Stimulated activated naive CD8-positive, alpha-beta T cell treated with anti-CD3 and anti-CD28 coated beads, Interleukin-15, amount 100 ng/mL, for 72 hours (primary cell): ENCODE data around the gene STX1B.

ENCODE experiments used
- ATAC-seq: fragments of 150-1000 bp; cut with Tn5 transposase; 2 replicates; pipeline ENCODE4 v1.10.0; 2021; ENCODE audit warnings: mild to moderate bottlenecking, moderate library complexity
- DNase-seq, 2 donors: peaks; one replicate each; pipeline ENCODE4 v3.0.0; 2021 to 2022
- H3K27ac Mint-ChIP-seq, 2 donors: one replicate each; pipeline ENCODE4 v1.8.0; 2022; ENCODE audit warnings: mild to moderate bottlenecking in 2 of 2, mixed read lengths in 2 of 2, moderate library complexity in 2 of 2
- H3K27me3 Mint-ChIP-seq: one replicate; pipeline ENCODE4 v1.8.0; 2022; ENCODE audit warnings: mixed read lengths
- H3K4me1 Mint-ChIP-seq: one replicate; pipeline ENCODE4 v1.8.0; 2022; ENCODE audit warnings: mild to moderate bottlenecking, mixed read lengths
- H3K4me3 Mint-ChIP-seq, 2 donors: one replicate each; pipeline ENCODE4 v1.8.0; 2022; ENCODE audit warnings: mild to moderate bottlenecking in 2 of 2, mixed read lengths in 2 of 2, moderate library complexity in 1 of 2
- H3K9me3 Mint-ChIP-seq, 2 donors: one replicate each; pipeline ENCODE4 v1.8.0; 2022; ENCODE audit warnings: mixed read lengths in 2 of 2

The STX1B gene

DNA sequence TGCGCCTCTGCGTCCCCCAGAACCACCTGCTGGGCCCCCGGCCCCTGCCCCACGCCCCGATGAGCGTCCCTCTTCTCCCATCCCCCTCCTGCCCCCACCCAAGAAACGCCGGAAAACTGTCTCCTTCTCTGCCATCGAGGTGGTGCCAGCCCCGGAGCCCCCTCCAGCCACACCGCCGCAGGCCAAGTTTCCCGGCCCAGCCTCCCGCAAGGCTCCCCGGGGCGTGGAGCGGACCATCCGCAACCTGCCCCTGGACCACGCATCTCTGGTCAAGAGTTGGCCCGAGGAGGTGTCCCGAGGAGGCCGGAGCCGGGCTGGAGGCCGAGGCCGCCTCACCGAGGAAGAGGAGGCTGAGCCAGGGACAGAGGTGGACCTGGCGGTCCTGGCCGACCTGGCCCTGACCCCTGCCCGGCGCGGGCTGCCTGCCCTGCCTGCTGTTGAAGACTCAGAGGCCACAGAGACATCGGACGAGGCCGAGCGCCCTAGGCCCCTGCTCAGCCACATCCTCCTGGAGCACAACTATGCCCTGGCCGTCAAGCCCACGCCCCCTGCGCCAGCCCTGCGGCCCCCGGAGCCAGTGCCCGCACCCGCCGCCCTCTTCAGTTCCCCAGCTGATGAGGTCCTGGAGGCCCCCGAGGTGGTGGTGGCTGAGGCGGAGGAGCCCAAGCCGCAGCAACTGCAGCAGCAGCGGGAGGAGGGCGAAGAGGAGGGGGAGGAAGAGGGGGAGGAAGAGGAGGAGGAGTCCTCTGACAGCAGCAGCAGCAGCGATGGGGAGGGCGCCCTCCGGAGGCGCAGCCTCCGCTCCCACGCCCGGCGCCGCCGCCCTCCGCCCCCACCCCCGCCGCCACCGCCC lies 31.0 kb downstream of the STX1B start:
- Mint-ChIP-seq H3K9me3 (no peaks in the 10 kb centered on the region), H3K27me3 (no peaks in the 10 kb centered on the region), H3K4me1 (peaks cover 12% of the 10 kb centered on the region), H3K4me3 (no peak overlapping the region), H3K27ac (no peak overlapping the region)
- ATAC-seq (no peak), DNase-seq (no peak)

DNA sequence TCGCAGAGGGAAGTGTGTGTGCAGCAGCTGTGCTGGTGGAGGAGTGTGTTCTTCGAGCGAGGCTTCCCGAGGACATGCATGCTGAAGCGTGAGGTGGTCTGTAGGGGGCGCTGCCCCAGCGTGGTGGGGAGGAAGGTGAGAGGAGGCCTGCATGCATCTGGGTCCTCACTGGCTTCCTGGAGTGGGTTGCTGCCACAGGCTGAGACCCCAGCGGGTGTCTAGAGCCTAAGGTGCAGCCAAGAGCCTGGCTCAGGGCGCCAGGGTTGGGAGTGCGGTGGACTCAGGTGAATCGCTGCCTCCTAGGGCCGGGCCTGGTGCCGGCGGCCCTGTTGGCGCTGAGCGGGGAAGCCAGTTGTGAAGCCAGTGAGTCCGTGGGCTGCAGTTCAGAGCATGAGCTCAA lies 32.9 kb downstream of the STX1B start:
- no peak for DNase-seq
- H3K4me1 Mint-ChIP-seq: no peaks in the 10 kb centered on the region
- no peaks in the 10 kb centered on the region for H3K9me3 Mint-ChIP-seq
- peak overlapping the region in 1 of 2 donors; percentile 38 for H3K27ac Mint-ChIP-seq
- H3K4me3 Mint-ChIP-seq: no peak overlapping the region
- peak; percentile 36 for ATAC-seq
- H3K27me3 Mint-ChIP-seq: no peaks in the 10 kb centered on the region

DNA sequence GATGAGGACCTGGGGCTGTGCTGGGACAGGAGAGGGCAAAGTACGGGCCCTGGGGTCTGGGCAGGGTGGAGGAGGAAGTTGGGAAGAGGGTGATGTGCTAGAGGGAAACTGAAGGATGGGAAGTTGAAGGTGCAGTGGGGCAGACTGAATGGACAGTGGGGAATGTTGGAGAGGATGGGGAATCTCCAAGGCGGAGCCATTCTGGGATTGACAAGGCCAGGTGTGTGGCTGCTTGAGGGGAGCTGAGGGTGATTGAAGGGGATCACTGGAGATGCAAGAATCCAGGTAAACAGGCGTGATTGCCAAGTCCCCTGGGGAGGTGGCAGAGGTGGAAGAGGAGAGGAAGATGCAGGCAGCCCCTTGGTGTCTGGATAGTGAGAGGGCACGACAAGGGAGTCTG lies 34.0 kb downstream of the STX1B start:
- H3K27ac Mint-ChIP-seq: peak overlapping the region in 1 of 2 donors; percentile 81
- no peaks in the 10 kb centered on the region for H3K9me3 Mint-ChIP-seq
- H3K4me3 Mint-ChIP-seq: no peak overlapping the region
- ATAC-seq: no peak
- DNase-seq: no peak
- H3K4me1 Mint-ChIP-seq: no peaks in the 10 kb centered on the region
- no peaks in the 10 kb centered on the region for H3K27me3 Mint-ChIP-seq

DNA sequence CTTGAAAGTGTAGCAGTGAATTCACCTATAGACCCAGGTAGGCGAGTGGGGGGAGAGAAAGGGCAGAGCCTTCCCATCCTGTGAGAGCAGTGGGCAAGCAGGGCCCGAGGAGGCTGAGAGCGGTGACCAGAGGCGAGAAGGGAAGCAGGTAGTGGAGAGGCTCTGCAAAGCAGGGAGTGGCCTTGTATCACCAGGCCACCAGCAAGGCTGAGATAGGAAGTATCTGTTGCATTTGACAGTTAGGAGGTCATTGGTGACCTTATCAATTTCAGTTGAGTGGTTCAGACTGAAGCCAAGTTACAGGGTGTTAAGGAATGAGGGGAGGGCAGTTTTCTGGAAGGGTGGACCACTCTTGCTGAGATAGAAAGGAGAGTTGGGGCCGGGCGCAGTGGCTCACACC lies 36.1 kb downstream of the STX1B start:
- Mint-ChIP-seq H3K27ac (peak overlapping the region; percentile 1 to 49), H3K9me3 (no peaks in the 10 kb centered on the region), H3K4me3 (no peak overlapping the region), H3K4me1 (no peaks in the 10 kb centered on the region), H3K27me3 (no peaks in the 10 kb centered on the region)
- DNase-seq: no peak
- no peak for ATAC-seq

DNA sequence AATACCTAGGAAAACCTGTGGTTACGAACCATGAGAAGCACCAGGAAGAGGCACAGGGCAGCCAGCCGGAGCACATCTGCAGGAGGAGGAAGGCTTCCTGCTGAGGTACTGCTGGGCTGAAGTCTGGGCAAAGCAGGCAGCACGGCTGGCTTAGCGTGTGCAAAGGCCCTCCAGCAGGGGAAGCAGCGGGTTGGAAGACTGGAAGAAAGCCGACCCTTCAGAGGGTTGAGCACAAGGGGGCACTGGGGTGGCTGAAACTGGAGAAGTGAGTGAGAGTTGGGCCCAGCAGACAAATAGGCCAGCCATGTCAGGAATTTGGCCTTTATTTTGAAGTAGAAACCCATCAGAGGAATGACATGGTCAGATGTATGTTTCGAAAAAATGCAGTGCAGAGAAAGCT lies 37.6 kb downstream of the STX1B start:
- H3K4me1 Mint-ChIP-seq: no peaks in the 10 kb centered on the region
- H3K4me3 Mint-ChIP-seq: no peak overlapping the region
- no peak overlapping the region for H3K27ac Mint-ChIP-seq
- no peaks in the 10 kb centered on the region for H3K9me3 Mint-ChIP-seq
- DNase-seq (no peak), ATAC-seq (no peak)
- no peaks in the 10 kb centered on the region for H3K27me3 Mint-ChIP-seq

DNA sequence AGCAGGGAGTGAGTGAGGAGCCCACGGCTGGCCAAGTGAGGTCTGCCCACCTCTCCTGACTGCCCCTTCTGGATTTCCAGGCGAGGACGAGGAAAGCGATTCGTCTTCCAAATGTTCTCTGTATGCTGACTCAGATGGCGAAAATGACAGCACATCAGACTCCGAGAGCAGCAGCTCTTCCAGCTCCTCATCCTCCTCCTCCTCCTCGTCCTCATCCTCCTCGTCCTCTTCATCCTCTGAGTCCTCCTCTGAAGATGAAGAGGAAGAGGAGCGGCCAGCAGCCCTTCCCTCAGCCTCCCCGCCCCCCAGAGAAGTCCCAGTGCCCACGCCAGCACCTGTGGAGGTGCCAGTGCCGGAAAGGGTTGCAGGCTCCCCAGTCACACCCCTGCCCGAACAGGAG lies 39.1 kb downstream of the STX1B start:
- H3K4me1 Mint-ChIP-seq: peaks cover 2% of the 10 kb centered on the region
- DNase-seq (no peak), ATAC-seq (no peak)
- H3K27me3 Mint-ChIP-seq: no peaks in the 10 kb centered on the region
- H3K9me3 Mint-ChIP-seq: no peaks in the 10 kb centered on the region
- H3K4me3 Mint-ChIP-seq: no peak overlapping the region
- H3K27ac Mint-ChIP-seq: peak overlapping the region in 1 of 2 donors; percentile 54

DNA sequence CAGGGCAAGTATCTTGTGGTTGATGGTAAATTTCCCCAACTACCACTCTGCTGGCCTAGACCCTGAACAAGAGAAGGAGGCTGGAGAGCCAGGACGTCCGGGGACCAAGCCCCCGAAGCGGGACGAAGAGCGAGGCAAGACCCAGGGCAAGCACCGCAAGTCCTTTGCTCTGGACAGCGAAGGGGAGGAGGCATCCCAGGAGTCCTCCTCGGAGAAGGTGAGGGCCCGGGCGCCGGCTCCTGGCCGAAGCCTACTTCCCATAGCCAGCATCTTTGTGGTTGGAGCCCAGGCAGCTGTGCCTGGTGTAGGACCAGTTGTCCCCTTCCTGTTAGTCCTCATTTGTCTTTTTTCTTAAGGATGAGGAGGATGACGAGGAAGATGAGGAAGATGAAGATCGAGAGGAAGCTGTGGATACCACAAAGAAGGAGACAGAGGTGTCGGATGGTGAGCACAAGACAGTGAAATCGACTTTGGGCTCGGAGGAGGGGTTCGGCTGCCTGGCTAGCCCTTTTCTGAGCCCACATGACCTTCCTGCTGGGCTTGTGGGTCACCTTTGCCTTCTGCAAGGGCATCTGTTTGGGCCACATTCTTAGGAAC lies 41.1 kb downstream of the STX1B start:
- no peaks in the 10 kb centered on the region for H3K9me3 Mint-ChIP-seq
- H3K27me3 Mint-ChIP-seq: no peaks in the 10 kb centered on the region
- H3K27ac Mint-ChIP-seq: peak overlapping the region in 1 of 2 donors; percentile 38
- DNase-seq (no peak), ATAC-seq (no peak)
- no peak overlapping the region for H3K4me3 Mint-ChIP-seq
- peaks cover 7% of the 10 kb centered on the region for H3K4me1 Mint-ChIP-seq

DNA sequence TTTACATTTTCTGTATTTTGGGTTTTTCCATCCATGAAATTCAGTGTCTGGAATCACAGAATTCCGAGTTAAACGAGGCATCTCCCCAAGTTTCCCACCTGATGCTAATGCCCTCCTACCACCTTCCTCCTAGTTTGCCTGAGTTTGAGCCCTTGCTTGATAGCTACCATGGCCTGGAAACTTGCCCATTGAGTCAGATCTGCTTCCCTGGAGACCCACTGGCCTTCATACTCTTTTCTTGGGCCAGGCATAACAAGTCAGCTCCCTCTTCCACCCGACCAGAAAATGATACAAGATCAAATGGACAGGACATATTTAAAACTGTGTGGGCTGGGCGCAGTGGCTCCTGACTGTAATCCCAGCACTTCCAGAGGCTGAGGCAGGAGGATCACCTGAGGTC lies 42.6 kb downstream of the STX1B start:
- peaks cover 7% of the 10 kb centered on the region for H3K4me1 Mint-ChIP-seq
- no peak overlapping the region for H3K27ac Mint-ChIP-seq
- no peak for DNase-seq
- no peak overlapping the region for H3K4me3 Mint-ChIP-seq
- no peaks in the 10 kb centered on the region for H3K9me3 Mint-ChIP-seq
- no peak for ATAC-seq
- H3K27me3 Mint-ChIP-seq: no peaks in the 10 kb centered on the region

DNA sequence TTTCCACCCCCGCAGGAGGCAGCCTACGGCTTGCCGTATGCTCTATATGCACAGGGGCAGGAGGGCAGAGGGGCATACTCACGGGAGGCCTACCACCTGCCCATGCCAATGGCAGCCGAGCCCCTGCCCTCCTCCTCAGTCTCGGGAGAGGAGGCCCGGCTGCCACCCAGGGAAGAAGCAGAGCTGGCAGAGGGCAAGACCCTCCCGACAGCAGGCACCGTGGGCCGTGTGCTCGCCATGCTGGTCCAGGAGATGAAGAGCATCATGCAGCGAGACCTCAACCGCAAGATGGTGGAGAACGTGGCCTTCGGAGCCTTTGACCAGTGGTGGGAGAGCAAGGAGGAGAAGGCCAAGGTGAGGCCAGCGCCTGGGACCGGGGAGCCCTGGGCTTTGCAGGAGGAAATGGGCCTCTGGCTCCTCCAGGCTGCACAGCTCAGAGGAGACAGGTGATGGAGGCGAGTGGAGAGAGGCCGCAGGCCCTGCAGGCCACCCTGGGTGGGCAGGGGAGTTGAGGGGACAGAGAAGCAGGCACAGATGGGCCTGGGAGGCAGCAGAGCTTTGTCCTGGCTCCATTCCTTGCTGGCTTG lies 44.3 kb downstream of the STX1B start:
- DNase-seq (no peak), ATAC-seq (peak; percentile 5)
- no peaks in the 10 kb centered on the region for H3K27me3 Mint-ChIP-seq
- H3K27ac Mint-ChIP-seq: peak overlapping the region in 1 of 2 donors; percentile 14
- peaks cover 7% of the 10 kb centered on the region for H3K4me1 Mint-ChIP-seq
- H3K9me3 Mint-ChIP-seq: no peaks in the 10 kb centered on the region
- H3K4me3 Mint-ChIP-seq: no peak overlapping the region

DNA sequence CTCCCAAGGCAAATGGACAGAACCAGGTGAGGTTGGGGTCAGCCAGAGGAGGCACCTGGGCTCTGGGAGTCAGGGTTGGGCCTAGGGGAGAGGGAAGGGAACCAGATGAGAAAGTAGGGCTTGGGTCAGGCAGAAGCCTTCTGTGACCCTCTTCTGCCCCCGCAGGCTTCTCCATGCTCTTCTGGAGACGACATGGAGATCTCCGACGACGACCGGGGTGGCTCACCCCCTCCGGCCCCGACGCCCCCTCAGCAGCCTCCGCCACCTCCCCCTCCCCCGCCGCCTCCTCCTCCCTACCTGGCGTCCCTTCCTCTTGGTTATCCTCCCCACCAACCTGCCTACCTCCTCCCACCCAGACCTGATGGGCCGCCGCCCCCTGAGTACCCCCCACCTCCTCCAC lies 45.0 kb downstream of the STX1B start:
- peak; percentile 31 for ATAC-seq

DNA sequence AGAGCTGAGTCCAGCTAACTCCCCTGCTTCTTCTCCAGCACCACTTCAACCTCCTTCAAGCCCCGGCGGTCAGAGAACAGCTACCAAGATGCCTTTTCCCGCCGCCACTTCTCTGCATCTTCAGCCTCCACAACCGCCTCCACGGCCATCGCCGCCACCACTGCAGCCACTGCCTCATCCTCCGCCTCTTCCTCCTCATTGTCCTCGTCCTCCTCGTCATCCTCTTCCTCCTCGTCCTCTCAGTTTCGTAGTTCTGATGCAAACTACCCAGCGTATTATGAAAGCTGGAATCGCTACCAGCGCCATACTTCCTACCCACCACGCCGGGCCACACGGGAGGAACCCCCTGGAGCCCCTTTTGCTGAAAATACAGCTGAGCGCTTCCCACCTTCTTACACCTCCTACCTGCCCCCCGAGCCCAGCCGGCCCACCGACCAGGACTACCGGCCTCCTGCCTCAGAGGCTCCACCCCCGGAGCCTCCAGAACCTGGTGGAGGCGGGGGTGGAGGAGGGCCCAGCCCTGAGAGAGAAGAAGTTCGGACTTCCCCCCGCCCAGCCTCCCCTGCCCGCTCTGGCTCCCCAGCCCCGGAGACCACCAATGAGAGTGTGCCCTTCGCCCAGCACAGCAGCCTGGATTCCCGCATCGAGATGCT lies 45.7 kb downstream of the STX1B start:
- peak overlapping the region in 1 of 2 donors; percentile 19 for H3K27ac Mint-ChIP-seq
- H3K27me3 Mint-ChIP-seq: no peaks in the 10 kb centered on the region
- ATAC-seq (no peak), DNase-seq (no peak)
- H3K9me3 Mint-ChIP-seq: no peaks in the 10 kb centered on the region
- peaks cover 13% of the 10 kb centered on the region for H3K4me1 Mint-ChIP-seq
- no peak overlapping the region for H3K4me3 Mint-ChIP-seq

More for the DNA sequence above, 45.0 kb downstream of the STX1B start:
- Mint-ChIP-seq H3K27ac (no peak overlapping the region), H3K9me3 (no peaks in the 10 kb centered on the region), H3K4me1 (peaks cover 7% of the 10 kb centered on the region), H3K4me3 (no peak overlapping the region), H3K27me3 (no peaks in the 10 kb centered on the region)
- DNase-seq: no peak

DNA sequence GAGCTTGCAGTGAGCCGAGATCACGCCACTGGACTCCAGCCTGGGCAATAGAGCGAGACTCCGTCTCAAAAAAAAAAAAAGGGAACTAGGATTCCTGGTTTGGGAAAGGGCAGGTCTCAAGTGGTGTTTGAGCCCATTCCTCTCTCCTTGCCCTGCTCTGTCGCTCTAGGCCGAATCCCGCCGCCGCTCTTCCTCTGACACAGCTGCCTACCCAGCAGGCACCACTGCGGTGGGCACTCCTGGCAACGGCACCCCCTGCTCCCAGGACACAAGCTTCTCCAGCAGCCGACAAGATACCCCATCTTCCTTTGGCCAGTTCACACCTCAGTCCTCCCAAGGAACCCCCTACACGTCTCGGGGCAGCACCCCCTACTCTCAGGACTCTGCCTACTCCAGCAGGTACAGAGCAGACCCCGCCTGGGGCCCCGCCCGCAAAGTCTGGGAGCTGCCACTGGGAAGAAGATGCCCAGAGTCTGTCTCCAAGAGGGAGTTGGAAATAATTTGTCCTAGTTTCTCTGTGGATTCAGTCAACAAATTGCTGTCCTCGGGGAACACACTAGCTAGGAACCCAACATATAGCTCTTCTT lies 46.4 kb downstream of the STX1B start:
- Mint-ChIP-seq H3K4me1 (peaks cover 20% of the 10 kb centered on the region), H3K4me3 (no peak overlapping the region), H3K9me3 (no peaks in the 10 kb centered on the region), H3K27me3 (no peaks in the 10 kb centered on the region), H3K27ac (peak overlapping the region in 1 of 2 donors; percentile 80)
- no peak for ATAC-seq
- DNase-seq: no peak

DNA sequence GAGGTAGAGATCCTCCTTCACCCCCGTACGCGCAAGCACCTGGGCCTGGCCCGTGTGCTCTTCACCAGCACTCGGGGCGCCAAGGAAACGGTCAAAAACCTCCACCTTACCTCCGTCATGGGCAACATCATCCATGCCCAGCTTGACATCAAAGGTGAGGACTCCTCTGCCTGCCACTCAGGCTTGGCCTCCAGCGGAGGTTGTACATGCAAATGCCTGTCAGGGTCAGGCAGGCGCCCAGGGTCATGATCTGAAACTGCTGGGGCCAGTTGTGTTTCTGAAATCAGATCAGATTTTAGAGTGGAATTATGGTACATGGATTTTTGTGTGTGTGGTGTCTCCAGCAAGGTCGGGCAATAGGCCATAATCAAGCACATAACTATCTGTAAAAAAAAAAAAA lies 49.1 kb downstream of the STX1B start:
- Mint-ChIP-seq H3K4me1 (peaks cover 33% of the 10 kb centered on the region), H3K27me3 (no peaks in the 10 kb centered on the region), H3K9me3 (no peaks in the 10 kb centered on the region), H3K27ac (peak overlapping the region in 1 of 2 donors; percentile 23), H3K4me3 (no peak overlapping the region)
- DNase-seq (no peak), ATAC-seq (no peak)

DNA sequence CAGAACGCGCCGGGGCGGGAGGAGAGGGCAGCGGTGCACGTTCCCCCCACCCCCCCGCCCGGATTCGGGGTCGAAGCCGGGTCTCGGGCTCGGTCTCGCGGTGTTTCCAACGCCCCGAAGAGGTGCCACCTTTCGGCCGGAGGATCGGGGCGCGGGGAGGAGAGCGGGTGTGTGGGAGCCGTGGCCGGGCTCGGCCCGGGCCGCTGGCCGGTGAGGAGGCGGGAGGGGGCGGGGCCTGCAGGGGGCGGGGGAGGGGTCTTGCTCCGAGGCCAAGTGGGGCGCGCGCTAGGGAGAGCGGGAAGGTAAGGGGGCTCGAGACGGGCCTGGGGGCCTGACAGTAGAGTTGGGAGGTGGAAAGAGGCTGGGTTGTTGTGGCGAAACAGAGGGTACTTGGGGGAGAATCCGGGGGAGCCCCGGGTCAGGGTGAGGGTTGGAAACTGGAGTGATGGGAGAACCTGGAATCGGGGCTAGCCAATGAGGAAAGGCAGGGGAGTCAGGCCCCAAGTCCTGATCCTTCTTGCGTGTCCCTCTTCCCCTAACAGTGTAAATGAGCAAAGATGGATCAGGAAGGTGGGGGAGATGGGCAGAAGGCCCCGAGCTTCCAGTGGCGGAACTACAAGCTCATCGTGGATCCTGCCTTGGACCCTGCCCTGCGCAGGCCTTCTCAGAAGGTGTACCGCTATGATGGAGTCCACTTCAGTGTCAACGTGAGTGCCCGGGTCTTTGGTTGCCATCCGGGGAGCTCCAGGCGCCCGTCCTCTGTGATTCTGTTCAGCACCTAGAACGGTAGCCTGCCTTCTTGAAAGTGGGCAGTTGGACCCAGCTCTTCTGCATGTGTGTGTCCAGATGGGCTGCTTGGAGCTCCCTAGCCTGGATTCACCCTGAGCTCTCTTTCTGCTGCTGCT lies 52.0 kb downstream of the STX1B start:
- peak; percentile 14 for ATAC-seq
- peaks cover 40% of the 10 kb centered on the region for H3K4me1 Mint-ChIP-seq
- no peaks in the 10 kb centered on the region for H3K27me3 Mint-ChIP-seq
- peak overlapping the region; percentile 95 to 97 for H3K4me3 Mint-ChIP-seq
- no peak for DNase-seq
- H3K27ac Mint-ChIP-seq: peak overlapping the region; percentile 97
- H3K9me3 Mint-ChIP-seq: no peaks in the 10 kb centered on the region
